ENCODE measurements around the gene ANKRD65.
A peak's percentile ranks its signal among the peaks of the same experiment; 100 is the strongest.

ANKRD65 gene

DNA sequence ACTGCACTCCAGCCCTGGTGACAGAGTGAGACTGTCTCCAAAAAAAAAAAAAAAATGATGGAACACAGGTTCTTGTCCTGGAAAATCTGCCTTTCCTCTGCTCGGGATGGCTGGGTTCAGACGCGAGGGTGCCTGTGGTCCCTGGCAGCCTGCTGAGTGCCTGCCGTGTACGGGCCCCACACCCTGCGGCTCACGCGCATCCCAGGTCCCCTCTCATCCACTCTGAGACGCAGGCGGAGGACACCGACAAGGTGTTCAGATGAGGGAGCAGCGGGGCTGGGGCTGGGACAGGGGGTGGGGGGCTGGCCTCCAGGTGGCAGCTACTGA is 4.3 kb upstream of the ANKRD65 start:
- FAIRE-seq (no peak), DNase-seq (ENCODE audit: insufficient read length, low spot score) (peak; percentile 2)
- TF ChIP-seq, protein P1, sequence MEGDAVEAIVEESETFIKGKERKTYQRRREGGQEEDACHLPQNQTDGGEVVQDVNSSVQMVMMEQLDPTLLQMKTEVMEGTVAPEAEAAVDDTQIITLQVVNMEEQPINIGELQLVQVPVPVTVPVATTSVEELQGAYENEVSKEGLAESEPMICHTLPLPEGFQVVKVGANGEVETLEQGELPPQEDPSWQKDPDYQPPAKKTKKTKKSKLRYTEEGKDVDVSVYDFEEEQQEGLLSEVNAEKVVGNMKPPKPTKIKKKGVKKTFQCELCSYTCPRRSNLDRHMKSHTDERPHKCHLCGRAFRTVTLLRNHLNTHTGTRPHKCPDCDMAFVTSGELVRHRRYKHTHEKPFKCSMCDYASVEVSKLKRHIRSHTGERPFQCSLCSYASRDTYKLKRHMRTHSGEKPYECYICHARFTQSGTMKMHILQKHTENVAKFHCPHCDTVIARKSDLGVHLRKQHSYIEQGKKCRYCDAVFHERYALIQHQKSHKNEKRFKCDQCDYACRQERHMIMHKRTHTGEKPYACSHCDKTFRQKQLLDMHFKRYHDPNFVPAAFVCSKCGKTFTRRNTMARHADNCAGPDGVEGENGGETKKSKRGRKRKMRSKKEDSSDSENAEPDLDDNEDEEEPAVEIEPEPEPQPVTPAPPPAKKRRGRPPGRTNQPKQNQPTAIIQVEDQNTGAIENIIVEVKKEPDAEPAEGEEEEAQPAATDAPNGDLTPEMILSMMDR (IDR thresholded peaks at IDR 0.05; ENCODE audit: insufficient read depth, missing control alignments): no peak

- no peak for FAIRE-seq
- DNase-seq (ENCODE audit: insufficient read length, low spot score): no peak
- TF ChIP-seq, protein P1 (IDR thresholded peaks at IDR 0.05; ENCODE audit: insufficient read depth, missing control alignments): no peak
These were observed 3.6 kb upstream of the ANKRD65 start for GRCh38 chr1:1424707-1425106.

DNA sequence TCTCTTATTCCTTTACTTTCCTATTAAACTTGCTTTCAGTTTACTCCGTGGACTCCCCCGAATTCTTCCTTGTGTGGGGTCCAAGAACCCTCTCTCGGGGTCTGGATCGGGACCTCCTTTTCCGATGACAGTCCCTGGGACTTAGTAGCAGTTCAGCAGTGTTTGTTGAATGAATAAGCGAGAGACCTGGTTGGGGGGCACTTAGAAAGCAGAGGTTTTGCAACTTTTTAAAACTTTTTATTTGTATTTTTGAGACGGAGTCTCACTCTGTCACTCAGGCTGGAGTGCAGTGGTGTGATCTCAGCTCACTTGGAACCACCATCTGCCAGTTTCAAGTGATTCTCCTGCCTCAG is 2.1 kb upstream of the ANKRD65 start:
- TF ChIP-seq, protein P1 (IDR thresholded peaks at IDR 0.05; ENCODE audit: insufficient read depth, missing control alignments): no peak
- FAIRE-seq (no peak), DNase-seq (ENCODE audit: insufficient read length, low spot score) (no peak)

DNA sequence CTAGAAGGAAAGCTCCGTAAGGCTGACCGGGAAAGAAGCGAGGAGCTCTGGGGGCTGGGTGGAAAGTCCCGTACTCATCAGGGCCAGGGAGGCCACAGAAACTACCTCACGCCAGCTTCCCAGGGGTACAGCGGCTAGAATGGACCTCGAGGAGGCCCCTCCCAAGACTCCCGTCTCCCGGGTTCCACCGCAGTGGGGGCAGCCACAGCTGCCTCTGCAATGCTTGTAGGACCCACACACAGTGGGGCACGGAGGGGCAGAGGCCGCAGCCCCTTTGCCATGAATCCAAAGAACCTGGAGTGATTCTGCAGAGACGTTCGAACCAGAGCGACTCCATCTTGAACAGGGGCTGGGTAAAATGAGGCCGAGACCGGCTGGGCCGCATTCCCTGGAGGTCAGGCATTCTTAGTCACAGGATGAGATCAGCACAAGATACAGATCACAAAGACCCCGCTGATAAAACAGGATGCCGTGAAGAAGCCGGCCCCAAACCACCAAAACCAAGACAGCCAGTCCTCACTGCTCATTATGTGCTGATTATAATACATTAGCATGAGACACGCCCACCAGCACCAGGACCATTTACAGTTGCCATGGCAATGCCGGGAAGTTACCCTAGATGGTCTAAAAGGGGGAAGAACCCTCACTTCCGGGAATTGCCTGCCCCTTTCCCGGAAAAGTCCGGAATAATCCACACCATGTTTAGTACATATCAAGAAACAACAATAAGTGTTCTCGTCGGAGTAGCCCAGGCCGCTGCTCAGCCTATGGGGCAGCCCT is 1.6 kb upstream of the ANKRD65 start:
- TF ChIP-seq, protein P1 (IDR thresholded peaks at IDR 0.05; ENCODE audit: insufficient read depth, missing control alignments): no peak
- FAIRE-seq (no peak), DNase-seq (ENCODE audit: insufficient read length, low spot score) (no peak)

DNA sequence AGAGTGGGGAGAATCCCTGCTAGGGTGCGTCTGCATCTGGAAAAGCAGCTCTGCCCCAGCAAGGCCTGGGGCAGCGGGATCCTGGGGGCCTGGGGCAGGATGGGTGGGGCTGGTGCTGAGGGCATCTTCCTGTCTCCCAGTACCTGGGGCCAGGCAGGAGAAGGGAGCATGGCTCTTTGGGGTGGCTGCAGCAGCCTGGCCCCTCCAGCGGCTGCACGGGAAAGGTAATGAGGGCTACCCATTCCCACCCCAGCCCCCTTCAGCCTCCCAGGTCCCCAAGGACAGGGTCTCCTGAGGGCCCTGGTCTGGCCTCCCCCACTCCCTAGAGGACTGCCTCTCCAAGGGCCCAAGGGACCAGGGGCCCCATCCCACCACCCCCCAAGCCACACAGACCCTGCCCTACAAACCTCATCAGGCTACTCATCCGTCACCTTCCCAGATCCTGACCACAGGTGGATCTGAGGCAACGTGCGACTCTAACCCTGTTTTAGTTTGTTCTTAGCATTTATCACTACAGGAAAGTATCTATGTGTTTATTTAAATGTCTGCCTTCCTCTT is 910 bp upstream of the ANKRD65 start:
- no peak for FAIRE-seq
- DNase-seq (ENCODE audit: insufficient read length, low spot score): peak; percentile 7
- TF ChIP-seq, protein P1 (IDR thresholded peaks at IDR 0.05; ENCODE audit: insufficient read depth, missing control alignments): no peak

DNA sequence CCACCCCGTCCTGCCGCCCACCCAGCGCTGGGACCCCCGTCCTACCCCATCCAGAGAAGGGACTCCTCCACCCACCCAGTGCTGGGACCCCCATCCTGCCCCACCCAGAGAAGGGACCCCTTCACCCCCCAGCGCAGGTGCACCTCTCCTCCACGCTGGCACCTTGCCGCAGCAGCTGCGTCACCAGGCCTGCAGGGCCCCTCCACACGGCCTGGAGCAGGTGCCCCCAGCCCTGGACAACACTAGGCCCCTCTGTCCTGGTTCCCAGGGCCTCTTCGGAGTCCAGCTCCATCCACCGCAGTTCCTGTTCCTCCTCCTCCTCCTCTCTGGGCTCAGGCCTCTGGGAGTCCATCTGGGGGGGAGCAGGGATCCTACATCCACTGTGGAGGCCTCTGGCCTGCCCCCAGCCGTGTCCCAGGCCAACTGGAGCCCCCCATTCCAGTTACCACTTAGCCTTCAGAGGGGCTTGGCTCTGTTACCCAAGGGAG is 378 bp downstream of the ANKRD65 start:
- FAIRE-seq (no peak), DNase-seq (ENCODE audit: insufficient read length, low spot score) (peak; percentile 18)
- TF ChIP-seq, protein P1 (IDR thresholded peaks at IDR 0.05; ENCODE audit: insufficient read depth, missing control alignments): no peak
